Endothelial cell of umbilical vein (primary cell): ENCODE results near the gene DAZL.

Source experiments
- EZH2 ChIP-seq: IDR thresholded peaks from 2 replicates; pipeline ENCODE4 v1.6.1; 2012; ENCODE audit warnings: borderline replicate concordance, low read depth, mild to moderate bottlenecking, moderate library complexity, low read length, inconsistent platforms; ENCODE audit not compliant: severe bottlenecking
- POLR2A ChIP-seq: IDR thresholded peaks from 2 replicates; pipeline ENCODE4 v1.6.1; 2012; ENCODE audit warnings: low read depth, mild to moderate bottlenecking, control low read depth, low read length
- POLR2AphosphoS5 ChIP-seq: IDR thresholded peaks from 2 replicates; pipeline ENCODE4 v1.6.1; 2012; ENCODE audit warnings: low read depth, mild to moderate bottlenecking, control low read depth, low read length, moderate library complexity; ENCODE audit not compliant: insufficient read depth

DNA sequence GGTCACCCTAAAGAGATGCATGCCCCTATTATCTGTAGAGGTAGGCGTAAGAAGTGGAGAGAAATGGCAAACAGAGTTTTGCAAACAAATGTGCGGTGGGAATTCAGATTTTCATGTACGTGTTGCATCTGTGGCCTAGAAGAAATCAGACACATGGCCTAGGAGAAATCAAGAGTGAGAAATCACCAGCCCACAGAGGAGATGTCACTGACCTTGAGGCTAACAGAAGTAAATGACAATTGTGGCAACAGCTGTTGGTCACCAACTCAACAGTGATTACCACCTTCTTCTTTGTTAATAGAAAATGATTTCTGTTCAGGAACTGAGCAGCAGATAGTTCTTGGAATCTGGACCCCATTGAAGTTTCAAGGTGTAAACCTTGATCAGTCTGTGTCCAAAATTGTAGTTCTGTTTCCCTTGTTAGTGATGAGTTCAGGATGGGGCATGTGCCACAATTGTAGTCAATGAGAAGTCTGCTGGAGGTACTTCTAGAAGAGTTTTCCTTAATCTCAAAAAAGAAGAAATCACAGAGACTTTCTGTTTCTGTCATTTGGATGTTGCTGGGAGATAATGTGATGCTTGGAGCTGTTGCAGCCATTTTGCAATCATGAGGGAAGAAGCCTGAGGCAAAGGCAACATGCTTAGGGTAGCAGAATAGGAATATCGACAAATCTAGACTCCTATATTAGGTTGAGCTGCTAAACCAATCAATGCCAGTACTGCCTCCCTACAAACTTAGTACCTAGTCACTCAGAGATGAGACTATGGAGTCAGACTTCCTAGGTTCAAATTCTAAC lies 57.5 kb downstream of the DAZL start:
- TF ChIP-seq POLR2AphosphoS5: no peak
- TF ChIP-seq POLR2A: no peak
- TF ChIP-seq EZH2: no peak
